Embryonic facial prominence (tissue), 1 donor: ENCODE data around the gene MICB.
"Not testable (repeated sequence)": the region's sequence is repeated elsewhere in the genome, so short reads cannot be mapped to it uniquely, and the experiment has no call there.

Source experiments
- DNase-seq: peaks from one replicate; pipeline ENCODE4 v3.0.0-alpha.2; 2016; ENCODE audit errors: extremely low spot score

MICB gene

DNA sequence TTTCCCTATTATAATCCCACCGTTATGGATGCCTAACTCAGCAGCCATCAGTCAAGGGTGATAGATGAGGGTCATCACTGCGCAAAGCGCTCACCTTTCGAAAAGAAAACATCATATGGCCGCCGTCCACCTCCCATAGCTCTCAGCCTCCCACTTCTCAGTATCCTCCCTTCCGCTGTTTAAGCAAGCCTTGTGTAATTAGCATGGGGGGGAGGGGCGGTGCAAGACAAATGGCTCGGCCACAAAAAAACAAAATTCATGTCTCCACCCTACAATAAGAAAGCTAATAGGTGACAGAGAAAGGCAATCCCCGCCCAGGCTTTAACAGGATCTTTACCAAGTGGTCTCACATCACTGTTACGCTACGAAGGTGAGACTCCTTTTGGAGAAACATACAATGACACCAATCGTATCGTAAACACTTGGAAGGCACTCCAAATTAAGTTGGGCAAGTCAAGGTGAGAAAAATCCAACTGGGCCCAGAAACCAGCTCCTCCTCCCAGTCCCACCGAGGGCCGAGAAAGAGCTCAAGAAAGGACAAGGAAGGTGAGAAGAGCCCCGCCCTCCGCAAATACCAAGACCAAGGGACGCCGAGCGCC lies 43.2 kb downstream of the MICB start:
- no peak for DNase-seq

DNA sequence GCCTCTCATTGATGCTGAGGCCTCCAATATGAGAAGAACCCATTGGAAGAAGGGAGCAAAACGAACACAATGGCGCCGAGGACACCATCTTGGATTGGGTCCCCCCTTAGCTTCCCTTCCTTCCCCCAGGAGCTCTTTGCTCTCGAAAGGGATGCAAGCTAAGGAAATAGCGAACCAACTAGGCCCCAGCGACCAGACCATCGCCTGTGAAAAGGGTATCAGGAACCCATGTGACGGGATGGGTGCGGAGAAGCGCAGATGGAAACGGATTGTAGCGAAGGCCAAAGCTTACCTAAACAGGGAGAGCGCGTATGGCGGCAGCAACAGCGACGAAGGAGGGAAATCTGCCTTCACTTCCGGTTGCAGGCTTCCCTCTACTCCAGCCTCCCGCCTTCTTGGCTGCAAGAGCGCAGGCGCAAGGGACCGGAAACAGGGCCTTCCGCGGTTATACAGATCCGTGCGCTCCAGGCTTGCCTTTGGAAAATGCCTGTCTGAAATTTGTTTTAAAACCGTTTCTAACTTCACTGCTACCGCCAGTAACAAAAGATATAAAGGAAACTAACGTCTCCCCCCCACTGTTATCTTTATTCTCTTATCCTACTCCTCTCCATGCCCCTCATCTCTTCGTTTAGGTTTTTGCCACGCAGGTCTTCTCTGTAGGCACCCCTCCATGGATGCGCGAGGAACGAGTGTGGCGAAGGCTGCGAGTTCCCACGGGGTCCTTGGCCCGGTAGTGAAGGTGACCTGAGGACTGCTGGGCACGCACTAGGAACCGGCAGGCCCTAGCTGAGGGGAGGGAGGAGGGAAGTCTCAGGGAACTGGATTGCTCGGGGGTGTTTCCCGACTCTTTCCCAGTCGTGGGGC lies 43.9 kb downstream of the MICB start, which contains the start of gene DDX39B:
DDX39B (minus strand) TSS at position 346 of the 864 bp plus-strand sequence. CDS start 1,471 bp downstream, outside the sequence.
- peak; percentile 95 for DNase-seq

DNA sequence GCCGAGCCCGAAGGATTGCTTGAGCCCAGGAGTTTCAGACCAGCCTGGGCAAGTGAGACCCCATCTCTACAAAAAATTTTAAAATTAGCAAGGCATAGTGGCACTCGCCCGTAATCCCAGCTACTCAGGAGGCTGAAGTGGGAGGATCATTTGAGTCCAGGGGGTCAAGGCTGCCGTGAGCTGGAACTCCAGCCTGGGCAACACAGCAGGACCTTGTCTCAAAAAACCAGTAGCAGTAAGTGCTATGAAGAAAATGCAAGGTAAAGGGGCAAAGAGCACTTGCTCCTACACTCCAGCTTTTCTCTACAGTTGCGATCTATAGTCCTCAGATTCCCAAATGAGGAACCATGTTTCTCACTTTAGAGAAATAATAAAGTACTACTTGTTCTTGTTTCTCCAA lies 45.7 kb downstream of the MICB start:
- DNase-seq, result no peak

DNA sequence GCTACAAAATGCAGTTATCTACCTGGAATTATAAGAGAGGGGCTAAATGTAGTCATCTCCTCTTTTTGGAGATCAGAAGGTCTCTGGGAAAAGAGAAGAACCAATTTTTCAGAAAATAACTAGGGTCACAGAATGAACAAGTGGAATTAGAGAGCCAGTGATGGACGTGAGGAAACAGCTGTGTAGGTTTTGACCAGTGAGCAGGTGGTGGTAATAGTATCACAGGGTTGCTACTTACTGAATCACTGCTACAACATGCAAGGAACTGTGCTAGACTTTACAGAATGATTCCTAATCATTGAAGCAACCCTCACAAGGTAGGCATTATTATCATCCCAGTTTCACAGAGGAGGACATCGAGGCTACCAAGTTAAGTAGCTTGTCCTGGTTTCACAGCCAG lies 46.7 kb downstream of the MICB start:
- DNase-seq, result no peak

DNA sequence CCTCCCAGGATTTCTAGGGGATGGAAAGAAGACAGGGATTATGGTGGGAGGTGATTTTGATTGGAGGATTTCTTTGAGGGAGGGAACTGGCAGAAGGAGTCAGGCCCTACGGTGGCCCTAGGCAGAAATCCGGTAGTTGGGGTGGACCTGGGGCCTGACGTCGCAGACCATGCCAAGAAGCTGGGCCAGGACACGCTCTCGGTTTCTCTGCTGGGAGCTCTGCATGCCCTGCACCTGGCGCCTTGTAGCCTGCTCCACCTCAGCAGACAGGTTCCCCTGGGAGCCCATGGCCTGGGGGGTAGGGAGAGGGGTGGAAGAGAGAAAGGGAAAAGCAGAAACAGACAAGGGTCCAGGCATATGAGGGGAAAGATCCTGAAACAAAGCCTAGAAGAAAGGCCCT lies 47.3 kb downstream of the MICB start:
- no peak for DNase-seq

DNA sequence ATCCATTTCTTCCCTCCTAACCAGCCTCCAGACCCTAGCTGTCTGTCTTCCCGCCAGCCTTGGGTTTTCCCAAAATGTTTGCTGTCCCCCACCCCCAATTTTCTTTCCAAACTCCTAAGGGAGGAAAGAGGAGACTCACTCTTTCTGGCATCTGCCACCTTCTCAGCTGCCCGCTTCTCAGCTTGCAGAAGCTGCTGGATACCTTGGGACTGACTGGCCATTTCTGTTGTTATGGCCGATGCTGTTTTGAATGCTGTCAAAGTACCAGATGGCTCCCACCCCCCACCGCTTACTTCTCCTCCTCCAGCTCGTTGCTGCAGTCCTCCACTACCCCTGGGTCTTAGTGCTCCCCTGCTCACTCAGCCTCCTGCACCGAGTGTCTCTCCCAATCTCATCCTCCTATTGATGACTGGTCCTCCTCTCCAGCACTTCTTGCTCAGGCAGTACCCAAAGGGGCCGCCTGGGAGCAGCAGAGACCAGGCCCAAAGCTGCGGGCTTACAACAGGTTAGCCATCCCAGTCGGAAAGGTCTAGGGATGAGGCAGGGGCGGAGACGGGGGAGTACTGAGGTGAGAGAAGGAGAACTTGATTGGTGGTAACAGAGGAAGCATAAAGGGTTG lies 48.5 kb downstream of the MICB start, which contains the start of gene ATP6V1G2:
ATP6V1G2 (minus strand) TSS at position 270 of the 619 bp plus-strand sequence; CDS start at position 221, 49 bp downstream.
- peak; percentile 83 for DNase-seq

DNA sequence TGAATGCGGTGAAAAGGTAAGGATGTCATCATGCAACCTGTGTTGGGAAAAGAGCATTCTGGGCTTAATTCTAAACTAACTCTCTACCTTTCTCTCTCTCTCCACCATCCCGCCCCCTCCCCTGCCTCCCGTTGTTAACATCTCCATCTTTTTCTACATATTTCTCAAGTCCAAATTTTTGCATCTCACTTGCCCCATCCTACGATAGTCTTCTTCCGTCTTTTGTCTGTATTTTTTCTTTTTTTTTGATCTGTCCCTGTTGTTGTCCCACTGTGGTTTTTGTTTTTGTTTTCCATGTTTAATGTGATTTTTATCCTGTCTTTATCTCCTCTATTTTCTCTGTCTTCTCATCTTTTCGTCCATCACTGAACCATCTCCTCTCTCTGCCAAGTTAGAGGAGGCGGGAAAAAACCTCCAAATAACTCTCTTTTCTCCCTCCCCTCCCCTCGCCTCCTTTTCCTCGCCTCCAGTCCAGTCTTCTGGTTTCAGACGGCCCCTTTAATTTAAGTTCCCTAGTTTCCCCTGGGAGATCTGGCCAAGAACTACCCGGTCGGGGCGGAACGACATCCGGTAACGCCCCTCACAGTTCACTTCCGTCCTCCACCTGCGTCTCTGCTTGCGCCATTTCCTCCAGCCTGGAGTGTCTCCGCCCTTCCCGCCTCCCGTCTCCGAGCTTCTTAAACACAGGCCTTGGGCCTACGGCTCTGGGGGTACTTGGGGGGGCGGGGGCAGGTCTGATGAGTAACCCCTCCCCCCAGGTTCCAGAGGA lies 49.2 kb downstream of the MICB start, which contains the start of gene NFKBIL1:
NFKBIL1 (plus strand) TSS at position 651 of the 769 bp plus-strand sequence; CDS start at position 738, 87 bp downstream.
- DNase-seq, result peak; percentile 98

DNA sequence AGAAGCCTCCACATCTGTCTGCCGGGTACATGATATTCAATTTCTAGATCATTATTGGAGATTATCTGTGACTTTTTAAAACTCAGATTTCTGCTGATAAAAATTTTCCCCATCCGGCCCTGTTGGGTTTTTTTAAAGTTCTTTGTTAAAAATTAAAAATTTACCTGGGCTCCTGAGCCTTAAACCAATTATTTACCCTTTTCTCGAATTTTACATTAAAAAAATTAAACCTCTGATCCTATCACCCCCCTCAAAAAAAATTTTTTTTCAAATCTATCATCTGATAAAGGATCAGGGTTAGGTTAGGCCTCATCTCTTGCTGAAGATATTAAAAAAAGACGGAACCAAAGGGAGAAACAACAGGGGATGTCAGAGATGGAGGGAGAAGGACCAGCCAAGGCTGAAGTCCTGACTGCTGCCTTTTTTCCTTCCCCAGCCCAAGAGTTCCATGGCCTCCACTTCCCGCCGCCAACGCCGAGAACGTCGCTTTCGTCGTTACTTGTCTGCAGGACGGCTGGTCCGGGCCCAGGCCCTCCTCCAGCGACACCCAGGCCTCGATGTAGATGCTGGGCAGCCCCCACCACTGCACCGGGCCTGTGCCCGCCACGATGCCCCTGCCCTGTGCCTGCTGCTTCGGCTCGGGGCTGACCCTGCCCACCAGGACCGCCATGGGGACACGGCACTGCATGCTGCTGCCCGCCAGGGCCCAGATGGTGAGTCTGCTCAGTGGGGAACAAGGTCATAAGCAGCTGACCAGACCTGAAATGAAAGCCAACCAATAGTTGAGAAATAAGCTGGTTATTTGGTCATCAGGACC lies 50.0 kb downstream of the MICB start:
- no peak for DNase-seq

DNA sequence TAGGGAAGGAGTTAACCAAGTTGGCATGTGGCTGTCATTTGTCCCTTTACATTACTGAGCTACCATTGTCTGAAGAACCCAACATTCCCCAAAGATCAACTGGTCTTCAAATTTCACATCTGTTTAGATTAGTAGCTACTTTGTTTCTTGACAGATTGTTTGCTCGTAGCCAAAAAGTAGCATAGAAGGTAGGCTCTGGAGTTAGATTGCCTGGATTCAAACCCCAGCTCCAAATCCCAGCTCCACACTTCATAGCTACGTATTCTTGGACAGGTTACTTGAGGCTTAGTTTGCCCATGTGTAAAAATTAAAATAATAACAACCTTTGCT lies 50.6 kb downstream of the MICB start:
- no peak for DNase-seq

DNA sequence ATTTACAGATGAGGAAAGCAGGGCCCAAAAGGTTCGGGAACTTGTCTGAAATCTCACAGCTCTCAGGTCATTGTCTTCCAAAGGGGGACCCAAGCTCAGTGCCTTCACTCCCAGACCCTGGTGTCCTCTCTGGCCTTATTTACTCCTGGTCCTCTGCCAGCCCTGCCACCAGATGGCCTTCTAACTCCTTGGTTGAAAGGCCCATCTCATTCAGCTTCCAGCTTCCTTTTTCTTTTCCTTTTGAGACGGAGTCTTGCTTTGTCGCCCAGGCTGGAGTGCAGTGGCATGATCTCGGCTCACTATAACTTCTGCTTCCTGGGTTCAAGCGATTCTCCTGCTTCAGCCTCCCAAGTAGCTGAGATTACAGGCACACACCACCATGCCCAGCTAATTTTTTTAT lies 53.4 kb downstream of the MICB start:
- DNase-seq, result not testable (repeated sequence)

DNA sequence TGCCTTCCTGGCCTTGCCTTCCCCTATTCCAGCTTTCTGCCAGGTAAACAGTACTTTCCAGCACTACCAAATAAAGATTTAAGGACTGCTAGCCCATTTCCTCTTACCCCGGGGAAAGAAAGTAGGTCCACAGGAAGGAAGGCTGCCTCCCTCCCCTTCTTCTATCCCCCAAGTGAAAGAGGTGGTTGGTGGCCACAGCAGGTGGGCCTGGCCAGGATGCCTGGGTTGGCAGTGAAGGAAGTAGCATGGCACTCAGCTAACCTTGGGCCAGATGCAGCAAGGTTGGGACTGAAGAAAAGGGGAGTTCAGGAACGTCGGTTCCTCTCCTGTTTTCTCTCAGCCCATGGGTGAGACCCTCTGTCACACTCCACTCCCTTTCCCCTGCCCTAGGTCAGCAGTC lies 58.4 kb downstream of the MICB start:
- no peak for DNase-seq

DNA sequence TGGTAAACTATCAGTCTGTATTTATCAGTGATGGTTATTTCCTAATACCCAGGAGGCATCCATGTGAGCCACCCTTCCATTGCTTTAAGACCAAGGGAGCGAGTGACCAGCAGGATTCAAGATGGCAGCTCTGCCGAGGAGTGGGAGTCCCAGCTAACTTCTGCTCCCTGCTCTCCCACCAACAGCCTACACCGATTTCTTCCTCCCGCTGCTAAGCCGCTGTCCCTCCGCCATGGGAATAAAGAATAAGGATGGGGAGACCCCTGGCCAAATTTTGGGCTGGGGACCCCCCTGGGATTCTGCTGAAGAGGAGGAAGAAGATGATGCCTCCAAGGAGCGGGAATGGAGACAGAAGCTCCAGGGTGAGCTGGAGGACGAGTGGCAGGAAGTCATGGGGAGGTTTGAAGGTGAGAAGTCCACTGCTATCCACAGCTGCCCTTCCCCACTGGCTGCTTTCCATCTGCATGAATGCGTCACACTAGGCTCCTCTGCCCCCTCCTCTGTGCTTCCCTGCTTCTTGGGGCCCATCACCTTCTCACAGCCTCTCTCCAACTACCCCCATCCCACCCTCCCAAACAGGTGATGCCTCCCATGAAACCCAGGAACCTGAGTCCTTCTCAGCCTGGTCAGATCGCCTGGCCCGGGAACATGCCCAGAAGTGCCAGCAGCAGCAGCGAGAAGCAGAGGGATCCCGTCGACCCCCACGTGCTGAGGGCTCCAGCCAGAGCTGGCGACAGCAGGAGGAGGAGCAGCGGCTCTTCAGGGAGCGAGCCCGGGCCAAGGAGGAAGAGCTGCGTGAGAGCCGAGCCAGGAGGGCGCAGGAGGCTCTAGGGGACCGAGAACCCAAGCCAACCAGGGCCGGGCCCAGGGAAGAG lies 59.7 kb downstream of the MICB start:
- no peak for DNase-seq

DNA sequence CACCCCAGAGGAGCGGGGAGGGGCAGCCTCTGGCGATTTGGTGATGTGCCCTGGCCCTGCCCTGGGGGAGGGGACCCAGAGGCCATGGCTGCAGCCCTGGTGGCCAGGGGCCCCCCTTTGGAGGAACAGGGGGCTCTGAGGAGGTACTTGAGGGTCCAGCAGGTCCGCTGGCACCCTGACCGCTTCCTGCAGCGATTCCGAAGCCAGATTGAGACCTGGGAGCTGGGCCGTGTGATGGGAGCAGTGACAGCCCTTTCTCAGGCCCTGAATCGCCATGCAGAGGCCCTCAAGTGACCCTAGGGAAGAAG lies 60.3 kb downstream of the MICB start:
- no peak for DNase-seq

DNA sequence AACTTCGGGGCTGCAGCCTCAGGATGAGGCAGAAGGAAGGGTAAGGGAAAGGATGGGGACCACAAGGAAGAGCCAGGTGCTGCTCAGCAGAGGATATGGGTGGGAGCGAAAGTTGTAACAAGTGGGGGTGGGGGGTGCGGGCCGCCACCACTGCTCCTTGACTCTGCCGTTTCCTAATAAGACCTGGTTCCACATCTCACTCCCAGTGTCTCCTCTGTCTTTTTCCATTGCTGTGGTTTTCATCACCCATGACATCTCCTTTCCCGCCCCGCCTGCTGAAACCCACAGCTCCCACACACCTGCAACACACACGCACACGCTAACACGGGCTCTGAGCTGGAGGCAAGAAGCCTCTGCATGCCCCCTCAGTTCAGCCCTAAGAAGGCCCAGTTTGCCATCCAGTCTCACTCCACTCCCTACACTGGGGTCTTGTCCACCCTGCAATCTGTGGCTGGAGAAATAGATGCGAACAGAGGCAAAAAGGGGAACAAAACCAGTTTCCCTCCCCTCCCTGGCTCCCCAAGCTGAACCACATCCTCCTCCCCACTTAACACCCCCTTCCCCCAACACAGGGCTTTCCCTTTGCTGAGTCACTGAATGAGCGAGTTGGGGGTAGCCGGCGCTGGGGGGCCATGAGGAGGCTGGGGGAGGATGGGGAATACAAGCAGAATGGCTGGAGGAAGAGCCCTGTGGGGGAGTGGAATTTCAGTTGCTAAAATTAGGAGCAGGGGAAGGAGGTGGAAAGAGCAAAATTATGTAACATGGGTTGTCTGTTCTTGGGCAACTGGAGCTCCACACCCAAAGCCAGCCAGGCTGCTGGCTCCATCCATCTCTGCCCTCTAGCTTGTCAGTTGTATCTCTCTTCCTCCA lies 60.9 kb downstream of the MICB start:
- DNase-seq, result no peak

DNA sequence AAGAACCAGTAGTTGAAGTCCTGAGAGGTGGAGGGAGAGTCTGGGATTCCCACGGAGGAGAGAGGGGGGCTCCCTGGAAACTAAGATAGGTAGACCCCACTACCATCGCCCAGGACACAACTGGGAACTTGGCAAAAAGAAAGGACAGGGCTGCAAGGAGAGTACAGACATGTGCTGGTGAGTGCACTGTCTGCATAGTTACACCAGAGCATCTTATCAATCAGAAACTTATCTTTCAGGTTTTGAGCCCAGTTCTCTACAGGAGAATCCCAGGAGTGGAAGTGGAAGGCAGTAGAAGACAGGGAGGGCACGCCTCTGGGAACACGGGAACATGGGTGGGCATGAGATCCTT lies 61.6 kb downstream of the MICB start:
- no peak for DNase-seq

DNA sequence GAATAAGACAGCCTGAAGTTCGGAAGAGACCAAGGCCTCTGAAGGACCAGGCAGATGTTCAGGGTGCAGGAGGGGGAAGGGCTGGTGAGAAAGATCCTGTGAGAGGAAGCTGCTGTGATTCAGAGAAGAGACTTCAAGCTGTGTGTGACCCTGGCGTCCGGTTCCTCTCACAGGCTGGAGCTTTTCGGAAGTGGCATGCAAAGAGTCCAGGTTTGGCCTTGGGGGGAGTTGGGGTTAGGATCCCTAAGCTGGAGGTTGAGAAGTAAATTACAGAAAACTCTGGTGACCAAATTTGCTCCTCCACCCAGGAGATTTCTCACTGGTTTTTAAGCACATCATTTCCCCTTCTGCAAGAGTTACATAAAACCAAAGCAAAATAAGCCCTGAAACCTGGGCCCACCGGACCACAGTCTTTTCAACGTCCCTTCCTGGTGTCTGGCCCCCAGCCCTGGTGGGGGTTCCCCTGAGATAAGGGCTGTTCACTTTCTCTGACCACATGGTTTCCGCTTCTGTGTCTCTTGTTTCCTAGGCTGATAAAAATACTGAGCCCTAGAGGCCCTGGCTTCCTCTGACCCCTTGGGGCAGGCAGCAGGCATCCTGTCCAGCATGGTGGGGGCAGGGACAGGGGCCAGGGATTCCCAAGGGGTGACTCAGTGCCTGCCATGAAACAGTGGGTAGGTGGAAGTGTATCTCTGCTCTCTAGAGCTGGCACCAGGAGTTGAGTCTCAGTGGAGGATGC lies 62.2 kb downstream of the MICB start:
- DNase-seq, result no peak

DNA sequence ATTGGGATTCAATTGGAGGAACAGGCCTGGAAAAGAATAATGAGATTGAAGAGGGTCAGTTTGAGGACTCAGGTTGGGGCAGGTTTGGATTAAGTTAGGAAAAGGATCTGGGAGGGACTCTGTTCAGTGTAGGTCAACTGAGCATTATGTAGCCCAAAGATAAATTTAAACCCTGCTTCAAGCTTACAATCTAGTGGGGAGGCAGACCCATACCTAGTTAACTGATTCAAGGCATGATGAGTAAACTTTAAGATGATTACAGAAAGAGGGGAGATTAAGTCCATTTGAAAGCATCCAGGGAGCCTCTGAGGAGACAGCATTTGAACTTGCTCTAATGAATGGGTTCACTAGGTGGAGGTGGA lies 62.7 kb downstream of the MICB start:
- no peak for DNase-seq
